Pancreas (tissue), 10 donors: ENCODE data around the gene TMEM214. TPM values are rescaled to one million over a fixed set of nuclear protein-coding genes. Genes with fewer than 3 reads are reported as not detected.

Experiments
- ATAC-seq, 4 donors: fragments of 200-7000 bp; cut with Tn5 transposase; one replicate each; pipeline versions ENCODE4 v1.8.0 to v1.9.1; 2020; ENCODE audit warnings: mild to moderate bottlenecking in 4 of 4, moderate library complexity in 4 of 4
- DNase-seq, 6 donors: peaks; one replicate each; pipeline ENCODE4 v3.0.0-alpha.2; 2020
- FAIRE-seq: peaks from 2 replicates; lab custom pipeline; 2012; peaks lifted over from hg19 to GRCh38; lab: Jason Lieb, UNC
- H3K27ac ChIP-seq, 4 donors: fragments of 200-600 bp; sonication (generic); 1 replicate in 3 of 4; 2 replicates in 1 of 4; pipeline versions ENCODE4 v1.5.0 to v1.8.0; 2020
- H3K27me3 ChIP-seq, 4 donors: fragments of 200-600 bp; one replicate each; pipeline ENCODE4 v1.8.0; 2021
- H3K36me3 ChIP-seq, 3 donors: fragments of 200-600 bp; sonication (generic) in 1 of 3; one replicate each; pipeline versions ENCODE4 v1.5.0 to v1.8.0; 2020 to 2021
- H3K4me1 ChIP-seq, 3 donors: fragments of 200-600 bp; one replicate each; pipeline ENCODE4 v1.8.0; 2021
- H3K4me3 ChIP-seq, 4 donors: fragments of 200-600 bp; sonication (generic) in 2 of 4; one replicate each; pipeline versions ENCODE4 v1.5.0 to v1.8.0; 2020 to 2021
- H3K9me3 ChIP-seq, 4 donors: fragments of 200-600 bp; one replicate each; pipeline ENCODE4 v1.8.0; 2021
- CTCF ChIP-seq, 4 donors: fragments of 200-600 bp; sonication (generic) in 3 of 4; IDR thresholded peaks; one replicate each; pipeline versions ENCODE4 v1.5.0 to v1.8.0; 2021; ENCODE audit warnings: antibody characterized with exemption in 4 of 4
- WGBS, 2 donors: extraction: QIAGEN DNeasy Blood & Tissue Kit; methylation state at CpG; one replicate each; pipeline ENCODE4 v1.1.7; 2013; 5-methylcytosine and 5-hydroxymethylcytosine counted together
- intact Hi-C, 3 donors: fragments of 100-400 bp; cut with DNase I; formaldehyde crosslinking; loops; one replicate each; pipeline versions ENCODE4 v1.11.1 to v1.14.2; 2022
- polyA plus RNA-seq, 2 donors: library from polyadenylated mRNA; stranded (reverse); fragments of 200-250 nt; gene quantifications; one replicate each; pipeline ENCODE4 v1.2.3, GENCODE V29; 2013
- total RNA-seq, 6 donors: library from RNA; stranded (reverse); fragmentation: NEBNext Ultra II Directional in 4 of 6; extraction: Animal tissue kit (Norgen Biotek cat#: 25700) in 4 of 6; gene quantifications; one replicate each; pipeline versions ENCODE4 v1.2.1 to v1.2.4, GENCODE V29; 2021 to 2023
- donor health status: healthy with polysubstance abuse.
- donor health status: DM: no; HTN: no; CAD: no; lungs with moderate emphysema.
- donor health status: DM: no; HTN: no; CAD: no.
- donor health status: control.
- donor health status: control.
- donor health status: Bipolar disorder and iron deficiency.
- donor health status: DM: yes; HTN: yes; CAD: no.
- donor health status: DM: no; HTN: no; CAD: no.
- donor health status: DM: no; HTN: no; CAD: no.
- donor health status: DM: yes; HTN: yes; CAD: no.

The TMEM214 gene
- total and polyA plus RNA-seq, 8 donors = 57.3 to 109 (median 64.6) TPM

GRCh38 chr2:27088634-27089033 is 55.9 kb downstream of the TMEM214 start:
- no peaks in the 10 kb centered on the region for H3K27me3 ChIP-seq
- no peaks in the 10 kb centered on the region for H3K36me3 ChIP-seq
- TF ChIP-seq CTCF (IDR thresholded peaks at IDR 0.05) = no peak
- no peak overlapping the region for H3K27ac ChIP-seq
- 89 to 93% methylated on average over 6 of the region's 6 CpGs for WGBS, 2 donors
- no peak for FAIRE-seq
- peak in 1 of 6 donors; percentile 2 for DNase-seq
- no peaks in the 10 kb centered on the region for H3K9me3 ChIP-seq
- ATAC-seq = no peak
- H3K4me3 ChIP-seq = no peak overlapping the region
- H3K4me1 ChIP-seq = peaks cover 0 to 10% (median 0%) of the 10 kb centered on the region in 3 donors
- intact Hi-C loops = loop anchor here in 1 of 3 donors (10.0 kb wide), 1 partner anchor 124 kb away; no protein-coding TSS in a partner anchor

- FAIRE-seq (no peak), ATAC-seq (no peak), DNase-seq (peak in 2 of 6 donors; percentile 4 to 42)
- H3K4me1 ChIP-seq = peaks cover 0 to 10% (median 0%) of the 10 kb centered on the region in 3 donors
- H3K27ac ChIP-seq = no peak overlapping the region
- no peak overlapping the region for H3K4me3 ChIP-seq
- 85 to 92% methylated on average over 14 of the region's 14 CpGs for WGBS, 2 donors
- no peaks in the 10 kb centered on the region for H3K27me3 ChIP-seq
- H3K9me3 ChIP-seq = no peaks in the 10 kb centered on the region
- TF ChIP-seq CTCF (IDR thresholded peaks at IDR 0.05) = no peak
- intact Hi-C loops = loop anchor here in 1 of 3 donors (10.0 kb wide), 1 partner anchor 125 kb away; no protein-coding TSS in a partner anchor
- no peaks in the 10 kb centered on the region for H3K36me3 ChIP-seq
These were observed 56.6 kb downstream of the TMEM214 start for GRCh38 chr2:27089111-27089954.

Other genes starting within 250 kb of the TMEM214 start
- gene CENPA, start 246.9 kb upstream of the TMEM214 start, total RNA-seq = 1 to 10 TPM in 1 of 6 donors, under 1 TPM in 2, not detected in 3; 0.47 to 1.2 (median 0.49) TPM
- under 1 TPM; 0.14 to 0.23 TPM for gene CENPA, start 246.9 kb upstream of the TMEM214 start, polyA plus RNA-seq
- gene DPYSL5, start 184.8 kb upstream of the TMEM214 start, total RNA-seq = under 1 TPM in 2 of 6 donors, not detected in 4; 0.09 to 0.12 TPM
- gene DPYSL5, start 184.8 kb upstream of the TMEM214 start, polyA plus RNA-seq = under 1 TPM in 1 of 2 donors, not detected in 1; 0.02 TPM
- gene MAPRE3, start 62.3 kb upstream of the TMEM214 start, total RNA-seq = 10 to 100 TPM in 2 of 6 donors, 1 to 10 TPM in 4; 4.7 to 10.9 (median 8.2) TPM
- 10 to 100 TPM; 35.7 to 56.8 TPM for gene MAPRE3, start 62.3 kb upstream of the TMEM214 start, polyA plus RNA-seq
- gene AGBL5, start 18.7 kb downstream of the TMEM214 start, total RNA-seq = 10 to 100 TPM in 5 of 6 donors, 1 to 10 TPM in 1; 8.2 to 15.5 (median 11.9) TPM
- gene AGBL5, start 18.7 kb downstream of the TMEM214 start, polyA plus RNA-seq = 10 to 100 TPM in 1 of 2 donors, 1 to 10 TPM in 1; 8.7 to 11.6 TPM
- 100 to 1,000 TPM in 3 of 6 donors, 10 to 100 TPM in 3; 76.6 to 148 (median 108) TPM for gene OST4, start 38.7 kb downstream of the TMEM214 start, total RNA-seq
- gene OST4, start 38.7 kb downstream of the TMEM214 start, polyA plus RNA-seq = 100 to 1,000 TPM; 183 to 188 TPM
- 10 to 100 TPM in 2 of 6 donors, 1 to 10 TPM in 4; 2.6 to 47.1 (median 7.3) TPM for gene EMILIN1, start 45.6 kb downstream of the TMEM214 start, total RNA-seq
- gene EMILIN1, start 45.6 kb downstream of the TMEM214 start, polyA plus RNA-seq = 10 to 100 TPM in 1 of 2 donors, 1 to 10 TPM in 1; 3.7 to 15.5 TPM
- gene KHK, start 53.8 kb downstream of the TMEM214 start, total RNA-seq = 10 to 100 TPM in 1 of 6 donors, 1 to 10 TPM in 5; 5.1 to 11.7 (median 6.3) TPM
- 10 to 100 TPM; 10.6 to 16.2 TPM for gene KHK, start 53.8 kb downstream of the TMEM214 start, polyA plus RNA-seq
- 1 to 10 TPM in 1 of 6 donors, under 1 TPM in 4, not detected in 1; 0.42 to 1.1 (median 0.78) TPM for gene CGREF1, start 86.2 kb downstream of the TMEM214 start, total RNA-seq
- gene CGREF1, start 86.2 kb downstream of the TMEM214 start, polyA plus RNA-seq = 1 to 10 TPM in 1 of 2 donors, under 1 TPM in 1; 0.49 to 1.2 TPM
- gene ABHD1, start 90.8 kb downstream of the TMEM214 start, total RNA-seq = under 1 TPM in 5 of 6 donors, not detected in 1; 0.26 to 0.47 (median 0.34) TPM
- gene ABHD1, start 90.8 kb downstream of the TMEM214 start, polyA plus RNA-seq = under 1 TPM; 0.27 to 0.99 TPM
- gene PREB, start 101.7 kb downstream of the TMEM214 start, total RNA-seq = 10 to 100 TPM; 24.6 to 38.7 (median 29.6) TPM
- gene PREB, start 101.7 kb downstream of the TMEM214 start, polyA plus RNA-seq = 10 to 100 TPM; 61.4 to 73.6 TPM
- gene PRR30, start 106.4 kb downstream of the TMEM214 start, total RNA-seq = not detected
- gene PRR30, start 106.4 kb downstream of the TMEM214 start, polyA plus RNA-seq = not detected
- gene TCF23, start 116.0 kb downstream of the TMEM214 start, total RNA-seq = under 1 TPM in 4 of 6 donors, not detected in 2; 0.03 to 0.19 (median 0.04) TPM
- gene TCF23, start 116.0 kb downstream of the TMEM214 start, polyA plus RNA-seq = not detected
- gene ATRAID, start 179.1 kb downstream of the TMEM214 start, total RNA-seq = 10 to 100 TPM; 38.9 to 56.8 (median 48.6) TPM
- 100 to 1,000 TPM in 1 of 2 donors, 10 to 100 TPM in 1; 68.1 to 106 TPM for gene ATRAID, start 179.1 kb downstream of the TMEM214 start, polyA plus RNA-seq
- gene SLC5A6, start 179.3 kb downstream of the TMEM214 start, total RNA-seq = 10 to 100 TPM in 5 of 6 donors, 1 to 10 TPM in 1; 8.3 to 15.3 (median 13.1) TPM
- gene SLC5A6, start 179.3 kb downstream of the TMEM214 start, polyA plus RNA-seq = 10 to 100 TPM; 14.9 to 15.0 TPM
- gene CAD, start 184.4 kb downstream of the TMEM214 start, total RNA-seq = 10 to 100 TPM in 5 of 6 donors, 1 to 10 TPM in 1; 9.6 to 23.4 (median 14.7) TPM
- 10 to 100 TPM; 17.5 to 24.6 TPM for gene CAD, start 184.4 kb downstream of the TMEM214 start, polyA plus RNA-seq
- gene SLC30A3, start 230.1 kb downstream of the TMEM214 start, total RNA-seq = under 1 TPM in 1 of 6 donors, not detected in 5; 0.12 TPM
- under 1 TPM in 1 of 2 donors, not detected in 1; 0.15 TPM for gene SLC30A3, start 230.1 kb downstream of the TMEM214 start, polyA plus RNA-seq
- gene DNAJC5G, start 242.5 kb downstream of the TMEM214 start, total RNA-seq = under 1 TPM in 1 of 6 donors, not detected in 5; 0.06 TPM
- gene DNAJC5G, start 242.5 kb downstream of the TMEM214 start, polyA plus RNA-seq = under 1 TPM in 1 of 2 donors, not detected in 1; 0.34 TPM
- 1 to 10 TPM in 1 of 6 donors, under 1 TPM in 5; 0.08 to 1.1 (median 0.33) TPM for gene TRIM54, start 249.5 kb downstream of the TMEM214 start, total RNA-seq
- under 1 TPM; 0.27 to 0.31 TPM for gene TRIM54, start 249.5 kb downstream of the TMEM214 start, polyA plus RNA-seq